ENCODE measurements around the gene MX2.

DNA sequence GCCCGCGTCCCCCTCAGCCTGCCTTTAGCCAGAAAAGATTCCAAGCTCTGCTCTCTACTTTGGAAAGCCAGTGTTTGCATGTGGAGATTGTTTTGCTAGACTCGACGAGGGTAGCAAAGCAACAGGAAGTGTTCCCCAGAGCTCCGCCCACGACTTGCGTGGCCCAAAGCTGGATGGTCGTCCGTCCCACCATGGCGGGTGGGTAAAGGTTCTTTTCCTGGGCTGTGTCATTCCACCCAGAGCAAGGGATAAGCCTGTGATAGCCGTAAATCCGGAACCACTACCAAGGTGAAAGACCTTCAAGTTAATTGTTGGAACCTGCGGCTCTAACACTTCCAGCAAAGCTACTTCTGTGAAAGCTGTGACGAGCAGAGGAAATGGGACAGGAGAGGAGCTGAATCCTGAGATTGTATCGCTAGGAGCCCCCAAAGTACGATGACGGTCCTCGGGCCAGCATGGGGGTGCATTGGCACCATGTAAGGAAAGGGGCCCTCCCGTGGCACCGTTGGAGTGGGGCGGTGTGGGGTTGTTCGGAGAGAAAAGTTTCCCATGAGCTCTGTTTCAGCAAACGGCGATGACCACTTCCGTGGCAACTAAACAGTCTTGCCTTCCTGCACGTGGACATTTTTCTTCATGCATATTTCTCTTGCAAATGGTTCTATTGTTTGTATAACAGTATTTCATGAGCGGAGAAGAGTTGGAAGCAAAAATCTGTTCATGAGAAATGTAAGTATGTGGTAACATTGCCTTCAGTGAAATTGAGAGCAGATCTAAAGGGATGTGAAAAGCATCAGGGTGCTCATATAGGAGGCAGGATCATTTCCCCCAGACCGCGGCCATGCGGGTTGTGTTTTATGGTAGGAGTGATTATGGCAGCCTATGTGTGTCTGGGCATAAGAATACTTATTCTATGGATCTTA, 8.4 kb downstream of the MX2 start:
- no peak for TF ChIP-seq ZNF785 (CRISPR knock-in tag; IDR thresholded peaks at IDR 0.05)
- TF ChIP-seq, protein P1, sequence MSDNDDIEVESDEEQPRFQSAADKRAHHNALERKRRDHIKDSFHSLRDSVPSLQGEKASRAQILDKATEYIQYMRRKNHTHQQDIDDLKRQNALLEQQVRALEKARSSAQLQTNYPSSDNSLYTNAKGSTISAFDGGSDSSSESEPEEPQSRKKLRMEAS (CRISPR knock-in tag; IDR thresholded peaks at IDR 0.05) = no peak

Measured in K562 (cell line).